PC-3 (cell line): ENCODE data around the gene C15orf40.

Experiments used
- EZH2 ChIP-seq: fragments of 300-600 bp; sonication (generic); IDR thresholded peaks from one replicate; pipeline ENCODE4 v1.6.1; 2017; ENCODE audit warnings: antibody characterized with exemption, mild to moderate bottlenecking, low read length; ENCODE audit not compliant: unreplicated experiment
- EZH2phosphoT487 ChIP-seq: fragments of 300-600 bp; sonication (generic); IDR thresholded peaks from 2 replicates; pipeline ENCODE4 v1.6.1; 2018; ENCODE audit warnings: mild to moderate bottlenecking, antibody characterized with exemption, low read length, borderline replicate concordance
- TF ChIP-seq, protein P1 (sequence below): fragments of 300-600 bp; sonication (generic); conservative IDR thresholded peaks from 2 replicates; pipeline ENCODE4 v1.5.1; 2017; ENCODE audit warnings: antibody characterized with exemption, low read depth, mild to moderate bottlenecking, low read length

DNA sequence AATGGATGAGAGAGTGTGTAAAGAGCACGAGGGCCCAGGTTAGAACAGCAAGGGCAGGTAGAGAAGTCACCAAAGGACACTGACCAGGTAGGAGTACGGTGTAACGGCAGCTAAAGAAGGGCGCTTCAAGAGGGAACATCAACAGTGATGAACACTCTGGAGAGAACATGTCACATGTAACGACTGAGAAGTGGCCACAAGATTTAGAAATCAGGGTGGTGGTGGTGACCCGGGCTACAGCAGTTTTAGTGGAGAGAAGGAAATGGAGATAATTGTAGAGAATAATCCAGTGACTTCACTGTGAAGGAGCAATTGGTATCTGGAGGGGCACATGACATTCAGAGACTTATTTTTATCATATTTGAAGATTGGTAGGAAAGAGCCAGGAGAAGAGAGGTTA lies 1.2 kb upstream of the C15orf40 start:
- TF ChIP-seq, protein P1, sequence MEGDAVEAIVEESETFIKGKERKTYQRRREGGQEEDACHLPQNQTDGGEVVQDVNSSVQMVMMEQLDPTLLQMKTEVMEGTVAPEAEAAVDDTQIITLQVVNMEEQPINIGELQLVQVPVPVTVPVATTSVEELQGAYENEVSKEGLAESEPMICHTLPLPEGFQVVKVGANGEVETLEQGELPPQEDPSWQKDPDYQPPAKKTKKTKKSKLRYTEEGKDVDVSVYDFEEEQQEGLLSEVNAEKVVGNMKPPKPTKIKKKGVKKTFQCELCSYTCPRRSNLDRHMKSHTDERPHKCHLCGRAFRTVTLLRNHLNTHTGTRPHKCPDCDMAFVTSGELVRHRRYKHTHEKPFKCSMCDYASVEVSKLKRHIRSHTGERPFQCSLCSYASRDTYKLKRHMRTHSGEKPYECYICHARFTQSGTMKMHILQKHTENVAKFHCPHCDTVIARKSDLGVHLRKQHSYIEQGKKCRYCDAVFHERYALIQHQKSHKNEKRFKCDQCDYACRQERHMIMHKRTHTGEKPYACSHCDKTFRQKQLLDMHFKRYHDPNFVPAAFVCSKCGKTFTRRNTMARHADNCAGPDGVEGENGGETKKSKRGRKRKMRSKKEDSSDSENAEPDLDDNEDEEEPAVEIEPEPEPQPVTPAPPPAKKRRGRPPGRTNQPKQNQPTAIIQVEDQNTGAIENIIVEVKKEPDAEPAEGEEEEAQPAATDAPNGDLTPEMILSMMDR, result no peak
- TF ChIP-seq EZH2, result no peak
- no peak for TF ChIP-seq EZH2phosphoT487
